Endothelial cell of umbilical vein (primary cell): ENCODE measurements around the gene SERPINA12. TPM values are rescaled to one million over a fixed set of nuclear protein-coding genes. Genes with fewer than 3 reads are reported as not detected.

Experiments used
- BruUV-seq: library from RNA; stranded (reverse); fragments of 400-500 nt; replicated peaks from 2 replicates; lab custom pipeline; 2021; lab: Mats Ljungman, UMichigan
- CTCF ChIA-PET: fragments of 300-600, 350-600 bp; sonication (Branson Sonifier 250); formaldehyde crosslinking; loops from one replicate; lab custom pipeline; 2021; ENCODE audit warnings: antibody characterized with exemption, inconsistent platforms; lab: Charles Lee
- POLR2A ChIA-PET: fragments of 300-600, 350-600 bp; sonication (Branson Sonifier 250); formaldehyde crosslinking; loops from one replicate; lab custom pipeline; 2021; ENCODE audit warnings: antibody characterized with exemption, inconsistent platforms; lab: Charles Lee
- DNase-seq: peaks from one replicate; pipeline ENCODE4 v3.0.0-alpha.2; 2011; ENCODE audit warnings: low read depth, low spot score
- FAIRE-seq: peaks from 2 replicates; lab custom pipeline; 2011; peaks lifted over from hg19 to GRCh38; lab: Jason Lieb, UNC
- H2AFZ ChIP-seq: 2 replicates; pipeline ENCODE4 v1.6.0; 2012; ENCODE audit warnings: low read depth, low read length, control low read depth, inconsistent platforms
- H3K27ac ChIP-seq: 2 replicates; pipeline ENCODE4 v1.5.1; 2011; ENCODE audit warnings: low read depth, mild to moderate bottlenecking, control low read depth, low read length, moderate library complexity; ENCODE audit not compliant: insufficient read depth
- H3K27me3 ChIP-seq, 2 experiments: 2 replicates each; pipeline versions ENCODE4 v1.6.0 to v1.6.1; 2011; ENCODE audit warnings: low read length in 2 of 2, mixed read lengths in 1 of 2; ENCODE audit not compliant: control insufficient read depth in 2 of 2, insufficient read depth in 2 of 2
- H3K36me3 ChIP-seq, 2 experiments: 2 replicates in 1 of 2; 3 replicates in 1 of 2; pipeline ENCODE4 v1.5.1; 2011; ENCODE audit warnings: low read length in 2 of 2, mild to moderate bottlenecking in 1 of 2, moderate library complexity in 1 of 2; ENCODE audit not compliant: control insufficient read depth in 2 of 2, insufficient read depth in 2 of 2; ENCODE audit errors: extremely low read depth in 1 of 2
- H3K4me1 ChIP-seq: 3 replicates; pipeline ENCODE4 v1.5.1; 2011; ENCODE audit warnings: mild to moderate bottlenecking, low read length; ENCODE audit not compliant: control insufficient read depth, insufficient read depth; ENCODE audit errors: extremely low read depth
- H3K4me2 ChIP-seq: 2 replicates; pipeline ENCODE4 v1.6.1; 2011; ENCODE audit warnings: low read length, control low read depth, mixed read lengths; ENCODE audit not compliant: insufficient read depth
- H3K4me3 ChIP-seq, 3 experiments: fragments of 200-600 bp in 1 of 3; sonication (generic), shearing (Covaris generic) in 1 of 3; replicated peaks in 1 of 3; 2 replicates each; pipeline ENCODE4 v1.5.1; 2011 to 2016; ENCODE audit warnings: control low read depth in 3 of 3, low read length in 3 of 3, mild to moderate bottlenecking in 2 of 3, inconsistent platforms in 1 of 3, low read depth in 1 of 3, moderate library complexity in 1 of 3; ENCODE audit not compliant: insufficient read depth in 1 of 3
- H3K79me2 ChIP-seq: 2 replicates; pipeline ENCODE4 v1.6.0; 2012; ENCODE audit warnings: low read length, inconsistent platforms; ENCODE audit not compliant: control insufficient read depth, insufficient read depth
- H3K9ac ChIP-seq: replicated peaks from 2 replicates; pipeline ENCODE3; 2011; ENCODE audit warnings: low read length, control low read depth; ENCODE audit not compliant: insufficient read depth; ENCODE audit errors: extremely low read depth
- H3K9me1 ChIP-seq: replicated peaks from 3 replicates; pipeline ENCODE4 v1.6.0; 2011; ENCODE audit warnings: mild to moderate bottlenecking, low read length; ENCODE audit not compliant: control insufficient read depth, insufficient read depth; ENCODE audit errors: extremely low read depth
- H3K9me3 ChIP-seq: replicated peaks from 2 replicates; pipeline ENCODE4 v1.5.1; 2012; ENCODE audit warnings: low read length, inconsistent platforms; ENCODE audit not compliant: control insufficient read depth, insufficient read depth
- H4K20me1 ChIP-seq: replicated peaks from 2 replicates; pipeline ENCODE3; 2011; ENCODE audit warnings: mild to moderate bottlenecking, low read length; ENCODE audit not compliant: control insufficient read depth, insufficient read depth; ENCODE audit errors: extremely low read depth
- EZH2 ChIP-seq: IDR thresholded peaks from 2 replicates; pipeline ENCODE4 v1.6.1; 2012; ENCODE audit warnings: borderline replicate concordance, low read depth, mild to moderate bottlenecking, moderate library complexity, low read length, inconsistent platforms; ENCODE audit not compliant: severe bottlenecking
- FOS ChIP-seq: IDR thresholded peaks from 2 replicates; pipeline ENCODE4 v1.6.1; 2011; ENCODE audit warnings: mild to moderate bottlenecking, low read length, moderate library complexity, borderline replicate concordance; ENCODE audit not compliant: insufficient read depth
- GATA2 ChIP-seq: IDR thresholded peaks from 2 replicates; pipeline ENCODE4 v1.7.0; 2011; ENCODE audit warnings: low read depth, mild to moderate bottlenecking, moderate library complexity, mixed read lengths, low read length; ENCODE audit not compliant: insufficient read length, insufficient read depth
- JUN ChIP-seq: IDR thresholded peaks from 2 replicates; pipeline ENCODE4 v1.6.1; 2011; ENCODE audit warnings: borderline replicate concordance, low read depth; ENCODE audit not compliant: insufficient read length, insufficient read depth
- MYC ChIP-seq: IDR thresholded peaks from one replicate; pipeline ENCODE4 v1.6.1; 2011; ENCODE audit warnings: mild to moderate bottlenecking, low read depth, low read length
- POLR2A ChIP-seq: IDR thresholded peaks from 2 replicates; pipeline ENCODE4 v1.6.1; 2012; ENCODE audit warnings: low read depth, mild to moderate bottlenecking, control low read depth, low read length
- POLR2AphosphoS5 ChIP-seq: IDR thresholded peaks from 2 replicates; pipeline ENCODE4 v1.6.1; 2012; ENCODE audit warnings: low read depth, mild to moderate bottlenecking, control low read depth, low read length, moderate library complexity; ENCODE audit not compliant: insufficient read depth
- dilution Hi-C: fragments of 300-500 bp; cut with MboI; formaldehyde crosslinking; loops from one replicate; pipeline ENCODE4 v1.15.0; 2019; ENCODE audit warnings: low sequenced_read_pairs; ENCODE audit not compliant: extremely low pct_ligation_motif_present
- intact Hi-C: fragments of 100-400 bp; cut with micrococcal nuclease; formaldehyde crosslinking; loops from one replicate; pipeline ENCODE4 v1.10.0; 2022
- polyA plus RNA-seq, 4 experiments: library from polyadenylated mRNA; depleted of rRNA in 3 of 4; stranded (reverse) in 3 of 4; unstranded in 1 of 4; fragments of >200 nt; gene quantifications; 2 replicates each; pipeline versions ENCODE4 v1.2.1 to v1.2.3, GENCODE V29; 2011 to 2012; ENCODE audit warnings: missing spikeins in 1 of 4
- total RNA-seq: library from RNA; stranded (reverse); gene quantifications from 2 replicates; pipeline ENCODE4 v1.2.3, GENCODE V29; 2021
- TF ChIP-seq, protein P1 (sequence below), 2 donors: IDR thresholded peaks; 1 replicate in 1 of 2; 2 replicates in 1 of 2; pipeline ENCODE4 v1.5.1; 2011; ENCODE audit warnings: low read length in 2 of 2, mild to moderate bottlenecking in 2 of 2, moderate library complexity in 2 of 2, control low read depth in 1 of 2, inconsistent platforms in 1 of 2, low read depth in 1 of 2; ENCODE audit not compliant: insufficient read depth in 1 of 2; ENCODE audit errors: extremely low read depth in 1 of 2
- TF ChIP-seq, protein P2 (sequence below): IDR thresholded peaks from 2 replicates; pipeline ENCODE4 v1.6.1; 2011; ENCODE audit not compliant: insufficient read depth, insufficient read length

The SERPINA12 gene
- total and polyA plus RNA-seq, 2 donors (not counting 3 experiments of a cell fraction or from before 2014, with no cell fraction given), result not detected

DNA sequence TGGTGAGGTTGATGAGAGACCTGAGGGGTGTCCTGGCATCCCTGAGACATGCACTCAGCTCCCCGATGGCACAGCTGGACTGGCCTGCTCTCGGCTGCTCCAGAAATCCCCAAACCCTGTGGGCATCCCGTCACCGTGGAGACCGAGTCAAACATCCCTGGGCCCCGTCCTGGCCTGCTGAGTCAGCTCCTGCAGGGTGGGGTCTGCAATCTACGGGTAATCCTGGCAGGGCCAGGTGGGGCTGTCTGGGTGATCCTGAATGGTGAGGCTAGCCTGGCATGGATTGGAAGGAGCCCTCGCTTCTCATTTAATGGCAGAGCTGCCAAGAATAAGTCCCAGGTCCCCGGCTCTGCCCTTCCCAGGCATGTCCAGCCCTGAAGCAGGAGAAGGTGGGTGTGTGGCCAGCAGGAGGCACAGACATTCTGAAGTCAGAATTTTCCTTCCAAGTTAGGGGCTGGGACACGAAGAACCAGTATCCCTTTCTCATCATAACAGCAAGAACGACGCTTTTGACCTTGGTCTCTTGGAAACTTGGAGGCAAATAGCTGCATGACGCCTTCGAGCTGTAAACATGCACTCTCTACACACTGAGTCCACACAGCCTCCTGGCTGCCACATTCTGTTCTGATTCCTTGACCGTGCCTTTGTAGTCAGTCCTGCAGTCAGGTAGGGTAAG is 34.3 kb upstream of the SERPINA12 start:
- H3K4me2 ChIP-seq, result no peak overlapping the region
- no peak overlapping the region for H3K4me3 ChIP-seq
- H4K20me1 ChIP-seq, result no peaks in the 10 kb centered on the region
- no peaks in the 10 kb centered on the region for H3K9me3 ChIP-seq
- no peaks in the 10 kb centered on the region for H3K79me2 ChIP-seq
- ChIA-PET CTCF (no interaction called here), POLR2A (no interaction called here)
- no peaks in the 10 kb centered on the region for H3K36me3 ChIP-seq
- H3K27ac ChIP-seq, result no peak overlapping the region
- no peaks in the 10 kb centered on the region for H3K9me1 ChIP-seq
- no TSS peak for BruUV-seq
- peaks cover 23% of the 10 kb centered on the region for H3K4me1 ChIP-seq
- no peaks in the 10 kb centered on the region for H3K27me3 ChIP-seq
- DNase-seq, result no peak
- TF ChIP-seq POLR2AphosphoS5 (no peak), MYC (no peak), JUN (no peak), EZH2 (no peak), POLR2A (no peak), GATA2 (no peak), FOS (no peak)
- TF ChIP-seq, protein P1, sequence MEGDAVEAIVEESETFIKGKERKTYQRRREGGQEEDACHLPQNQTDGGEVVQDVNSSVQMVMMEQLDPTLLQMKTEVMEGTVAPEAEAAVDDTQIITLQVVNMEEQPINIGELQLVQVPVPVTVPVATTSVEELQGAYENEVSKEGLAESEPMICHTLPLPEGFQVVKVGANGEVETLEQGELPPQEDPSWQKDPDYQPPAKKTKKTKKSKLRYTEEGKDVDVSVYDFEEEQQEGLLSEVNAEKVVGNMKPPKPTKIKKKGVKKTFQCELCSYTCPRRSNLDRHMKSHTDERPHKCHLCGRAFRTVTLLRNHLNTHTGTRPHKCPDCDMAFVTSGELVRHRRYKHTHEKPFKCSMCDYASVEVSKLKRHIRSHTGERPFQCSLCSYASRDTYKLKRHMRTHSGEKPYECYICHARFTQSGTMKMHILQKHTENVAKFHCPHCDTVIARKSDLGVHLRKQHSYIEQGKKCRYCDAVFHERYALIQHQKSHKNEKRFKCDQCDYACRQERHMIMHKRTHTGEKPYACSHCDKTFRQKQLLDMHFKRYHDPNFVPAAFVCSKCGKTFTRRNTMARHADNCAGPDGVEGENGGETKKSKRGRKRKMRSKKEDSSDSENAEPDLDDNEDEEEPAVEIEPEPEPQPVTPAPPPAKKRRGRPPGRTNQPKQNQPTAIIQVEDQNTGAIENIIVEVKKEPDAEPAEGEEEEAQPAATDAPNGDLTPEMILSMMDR (IDR thresholded peaks at IDR 0.05; ENCODE audit: extremely low read depth in 1 of 2, insufficient read depth in 1 of 2, low read depth in 1 of 2, low read length in 2 of 2), result no peak
- TF ChIP-seq, protein P2, sequence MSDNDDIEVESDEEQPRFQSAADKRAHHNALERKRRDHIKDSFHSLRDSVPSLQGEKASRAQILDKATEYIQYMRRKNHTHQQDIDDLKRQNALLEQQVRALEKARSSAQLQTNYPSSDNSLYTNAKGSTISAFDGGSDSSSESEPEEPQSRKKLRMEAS, result no peak
- H3K9ac ChIP-seq, result no peak overlapping the region
- dilution Hi-C loops (no loop called here), intact Hi-C loops (loop anchor here (2.0 to 10.0 kb wide), 3 partner anchors 57 to 409 kb away; no protein-coding TSS in a partner anchor)
- no peak for FAIRE-seq
- H2AFZ ChIP-seq, result no peak overlapping the region
